B cell (primary cell): ENCODE results near the gene TMEM221. TPM values are rescaled to one million over a fixed set of nuclear protein-coding genes. Genes with fewer than 3 reads are reported as not detected.

Source experiments
- ATAC-seq: fragments of 200-7000 bp; cut with Tn5 transposase; one replicate; pipeline ENCODE4 v1.10.0; 2021; ENCODE audit warnings: low read depth, mild to moderate bottlenecking, moderate number of reproducible peaks, moderate library complexity
- CTCF ChIA-PET: fragments of 350-600 bp; sonication (Branson Sonifier 250); formaldehyde crosslinking; loops from one replicate; lab custom pipeline; 2021; ENCODE audit warnings: antibody characterized with exemption, inconsistent platforms; lab: Charles Lee
- POLR2A ChIA-PET: fragments of 350-600 bp; sonication (Branson Sonifier 250); formaldehyde crosslinking; loops from one replicate; lab custom pipeline; 2021; ENCODE audit warnings: antibody characterized with exemption; lab: Charles Lee
- DNase-seq: peaks from one replicate; pipeline ENCODE4 v3.0.0; 2013
- H2AFZ ChIP-seq: 2 replicates; pipeline ENCODE4 v1.6.1; 2012; ENCODE audit warnings: mild to moderate bottlenecking, low read depth, low read length; ENCODE audit not compliant: insufficient read depth, poor library complexity, severe bottlenecking
- H3K27ac ChIP-seq, 2 donors: 1 replicate in 1 of 2; 2 replicates in 1 of 2; pipeline ENCODE4 v1.5.1; 2012 to 2013; ENCODE audit warnings: low read length in 2 of 2, mild to moderate bottlenecking in 2 of 2, moderate library complexity in 1 of 2
- H3K27me3 ChIP-seq, 4 experiments: fragments of 200-600 bp in 1 of 4; sonication (generic) in 1 of 4; replicated peaks in 1 of 4; 1 replicate in 2 of 4; 2 replicates in 2 of 4; pipeline versions ENCODE4 v1.6.1 to v1.7.0; 2013 to 2016; ENCODE audit warnings: low read length in 3 of 4, mild to moderate bottlenecking in 2 of 4, mixed read lengths in 1 of 4, moderate library complexity in 1 of 4; ENCODE audit not compliant: insufficient read depth in 4 of 4, control insufficient read depth in 3 of 4; ENCODE audit errors: control extremely low read depth in 1 of 4
- H3K36me3 ChIP-seq, 2 experiments: replicated peaks in 1 of 2; 1 replicate in 1 of 2; 2 replicates in 1 of 2; pipeline versions ENCODE4 v1.6.1 to v1.7.1; 2013; ENCODE audit warnings: low read length in 1 of 2; ENCODE audit not compliant: insufficient read depth in 2 of 2, control insufficient read depth in 1 of 2; ENCODE audit errors: control extremely low read depth in 1 of 2, extremely low read depth in 1 of 2
- H3K4me1 ChIP-seq, 2 donors: fragments of 200-600 bp in 1 of 2; sonication (generic) in 1 of 2; 1 replicate in 1 of 2; 2 replicates in 1 of 2; pipeline versions ENCODE4 v1.5.1 to v1.6.1; 2013 to 2017; ENCODE audit warnings: low read length in 2 of 2; ENCODE audit not compliant: control insufficient read depth in 2 of 2, insufficient read depth in 2 of 2
- H3K4me2 ChIP-seq: replicated peaks from 2 replicates; pipeline ENCODE3; 2012; ENCODE audit warnings: mild to moderate bottlenecking, low read depth, low read length; ENCODE audit not compliant: poor library complexity, severe bottlenecking
- H3K4me3 ChIP-seq, 5 experiments: fragments of 200-600 bp in 1 of 5; sonication (generic) in 1 of 5; 1 replicate in 3 of 5; 2 replicates in 2 of 5; pipeline versions ENCODE4 v1.5.1 to v1.7.0; 2011 to 2016; ENCODE audit warnings: low read length in 4 of 5, mild to moderate bottlenecking in 4 of 5, low read depth in 2 of 5, control low read depth in 1 of 5, moderate library complexity in 1 of 5; ENCODE audit not compliant: insufficient read depth in 1 of 5; ENCODE audit errors: control extremely low read depth in 1 of 5, extremely low read depth in 1 of 5
- H3K79me2 ChIP-seq: fragments of 200-600 bp; sonication (generic); one replicate; pipeline ENCODE4 v1.6.0; 2016; ENCODE audit warnings: low read length; ENCODE audit not compliant: control insufficient read depth, insufficient read depth
- H3K9ac ChIP-seq: fragments of 200-600 bp; sonication (generic); 2 replicates; pipeline ENCODE4 v1.6.1; 2017; ENCODE audit warnings: mild to moderate bottlenecking, low read length, moderate library complexity
- H3K9me3 ChIP-seq, 3 donors: one replicate each; pipeline versions ENCODE4 v1.6.1 to v1.7.1; 2013; ENCODE audit warnings: low read length in 2 of 3; ENCODE audit not compliant: control insufficient read depth in 2 of 3, insufficient read depth in 1 of 3; ENCODE audit errors: control extremely low read depth in 1 of 3
- H4K20me1 ChIP-seq: 2 replicates; pipeline ENCODE4 v1.6.0; 2012; ENCODE audit warnings: mild to moderate bottlenecking, low read length; ENCODE audit not compliant: insufficient read depth, control insufficient read depth, poor library complexity, severe bottlenecking
- H3K27ac Mint-ChIP-seq: one replicate; pipeline ENCODE4 v1.8.0; 2021; ENCODE audit warnings: mixed read lengths
- H3K27me3 Mint-ChIP-seq: one replicate; pipeline ENCODE4 v1.8.0; 2021; ENCODE audit warnings: mixed read lengths
- H3K4me1 Mint-ChIP-seq: one replicate; pipeline ENCODE4 v1.8.0; 2021; ENCODE audit warnings: mixed read lengths
- H3K4me3 Mint-ChIP-seq: one replicate; pipeline ENCODE4 v1.8.0; 2021; ENCODE audit warnings: mixed read lengths
- H3K9me3 Mint-ChIP-seq: one replicate; pipeline ENCODE4 v1.8.0; 2022; ENCODE audit warnings: mixed read lengths; ENCODE audit not compliant: insufficient read depth
- EZH2 ChIP-seq: IDR thresholded peaks from 2 replicates; pipeline ENCODE4 v1.6.1; 2012; ENCODE audit warnings: borderline replicate concordance, low read depth, mild to moderate bottlenecking, moderate library complexity, low read length; ENCODE audit not compliant: insufficient read depth, poor library complexity, severe bottlenecking
- WGBS: methylation state at CpG from one replicate; pipeline ENCODE4 v1.1.5; 2013; ENCODE audit warnings: missing lambda C conversion rate; ENCODE audit not compliant: insufficient coverage; 5-methylcytosine and 5-hydroxymethylcytosine counted together
- intact Hi-C: fragments of 100-400 bp; cut with micrococcal nuclease; formaldehyde crosslinking; loops from one replicate; pipeline ENCODE4 v1.10.0; 2022
- polyA plus RNA-seq: library from polyadenylated mRNA; depleted of rRNA; stranded (reverse); fragments of >200 nt; gene quantifications from 2 replicates; pipeline ENCODE4 v1.2.3, GENCODE V29; 2012
- total RNA-seq, 2 donors: library from RNA; stranded (reverse); fragments of 120-200 nt in 1 of 2; gene quantifications; 1 replicate in 1 of 2; 2 replicates in 1 of 2; pipeline versions ENCODE4 v1.2.3 to v1.2.4, GENCODE V29; 2013 to 2022
- TF ChIP-seq, protein P1 (sequence below): fragments of 200-600 bp; IDR thresholded peaks from one replicate; pipeline ENCODE4 v1.8.0; 2022; ENCODE audit warnings: antibody characterized with exemption, mild to moderate bottlenecking

Gene TMEM221
- total and polyA plus RNA-seq, 2 donors (not counting 1 experiment from before 2014, with no cell fraction given): not detected

DNA sequence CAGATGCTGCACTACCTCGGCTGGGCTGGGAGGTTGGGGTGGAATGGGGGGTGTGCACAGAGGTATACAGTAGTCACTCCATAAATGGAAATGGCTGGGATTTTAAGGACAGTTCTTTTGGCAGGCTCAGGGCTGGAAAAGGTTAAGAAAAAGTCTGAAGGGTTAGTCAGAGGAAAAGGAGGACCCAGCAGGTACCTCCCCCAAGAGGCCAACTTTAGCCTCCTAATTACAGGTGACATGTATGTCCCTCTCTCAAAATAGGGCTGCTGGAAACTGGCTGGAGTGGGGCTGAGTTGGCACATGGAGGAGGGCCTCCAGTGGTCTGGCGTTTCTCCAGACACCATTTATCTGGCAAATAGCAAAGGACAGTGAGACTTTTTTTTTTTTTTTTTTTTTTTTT is 55.5 kb downstream of the TMEM221 start:
- no peak overlapping the region for H2AFZ ChIP-seq
- Mint-ChIP-seq H3K27ac (no peak overlapping the region), H3K9me3 (peaks cover 3% of the 10 kb centered on the region), H3K4me3 (peak overlapping the region; percentile 16), H3K4me1 (peaks cover 21% of the 10 kb centered on the region), H3K27me3 (no peaks in the 10 kb centered on the region)
- no peak overlapping the region for H3K27ac ChIP-seq
- H3K36me3 ChIP-seq: peaks cover 0 to 5% of the 10 kb centered on the region in 2 experiments
- ChIA-PET CTCF (no interaction called here), POLR2A (interaction anchor here (0.7 kb wide), 1 partner anchor 65 kb away, joined by 4 read pairs; no protein-coding TSS in a partner anchor)
- no peak overlapping the region for H3K9ac ChIP-seq
- H3K4me1 ChIP-seq: peaks cover 23 to 27% of the 10 kb centered on the region in 2 donors
- peaks cover 0 to 14% (median 0%) of the 10 kb centered on the region in 3 donors for H3K9me3 ChIP-seq
- intact Hi-C loops: no loop called here
- no peak for ATAC-seq
- H3K27me3 ChIP-seq: peaks cover 0 to 19% (median 9%) of the 10 kb centered on the region in 4 experiments
- no peak for DNase-seq
- no peak overlapping the region for H3K4me2 ChIP-seq
- H3K4me3 ChIP-seq: no peak overlapping the region
- WGBS: 86% methylated on average over 1 of the region's 2 CpGs
- H3K79me2 ChIP-seq: no peaks in the 10 kb centered on the region
- H4K20me1 ChIP-seq: no peaks in the 10 kb centered on the region
- TF ChIP-seq EZH2: no peak
- TF ChIP-seq, protein P1, sequence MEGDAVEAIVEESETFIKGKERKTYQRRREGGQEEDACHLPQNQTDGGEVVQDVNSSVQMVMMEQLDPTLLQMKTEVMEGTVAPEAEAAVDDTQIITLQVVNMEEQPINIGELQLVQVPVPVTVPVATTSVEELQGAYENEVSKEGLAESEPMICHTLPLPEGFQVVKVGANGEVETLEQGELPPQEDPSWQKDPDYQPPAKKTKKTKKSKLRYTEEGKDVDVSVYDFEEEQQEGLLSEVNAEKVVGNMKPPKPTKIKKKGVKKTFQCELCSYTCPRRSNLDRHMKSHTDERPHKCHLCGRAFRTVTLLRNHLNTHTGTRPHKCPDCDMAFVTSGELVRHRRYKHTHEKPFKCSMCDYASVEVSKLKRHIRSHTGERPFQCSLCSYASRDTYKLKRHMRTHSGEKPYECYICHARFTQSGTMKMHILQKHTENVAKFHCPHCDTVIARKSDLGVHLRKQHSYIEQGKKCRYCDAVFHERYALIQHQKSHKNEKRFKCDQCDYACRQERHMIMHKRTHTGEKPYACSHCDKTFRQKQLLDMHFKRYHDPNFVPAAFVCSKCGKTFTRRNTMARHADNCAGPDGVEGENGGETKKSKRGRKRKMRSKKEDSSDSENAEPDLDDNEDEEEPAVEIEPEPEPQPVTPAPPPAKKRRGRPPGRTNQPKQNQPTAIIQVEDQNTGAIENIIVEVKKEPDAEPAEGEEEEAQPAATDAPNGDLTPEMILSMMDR: no peak

DNA sequence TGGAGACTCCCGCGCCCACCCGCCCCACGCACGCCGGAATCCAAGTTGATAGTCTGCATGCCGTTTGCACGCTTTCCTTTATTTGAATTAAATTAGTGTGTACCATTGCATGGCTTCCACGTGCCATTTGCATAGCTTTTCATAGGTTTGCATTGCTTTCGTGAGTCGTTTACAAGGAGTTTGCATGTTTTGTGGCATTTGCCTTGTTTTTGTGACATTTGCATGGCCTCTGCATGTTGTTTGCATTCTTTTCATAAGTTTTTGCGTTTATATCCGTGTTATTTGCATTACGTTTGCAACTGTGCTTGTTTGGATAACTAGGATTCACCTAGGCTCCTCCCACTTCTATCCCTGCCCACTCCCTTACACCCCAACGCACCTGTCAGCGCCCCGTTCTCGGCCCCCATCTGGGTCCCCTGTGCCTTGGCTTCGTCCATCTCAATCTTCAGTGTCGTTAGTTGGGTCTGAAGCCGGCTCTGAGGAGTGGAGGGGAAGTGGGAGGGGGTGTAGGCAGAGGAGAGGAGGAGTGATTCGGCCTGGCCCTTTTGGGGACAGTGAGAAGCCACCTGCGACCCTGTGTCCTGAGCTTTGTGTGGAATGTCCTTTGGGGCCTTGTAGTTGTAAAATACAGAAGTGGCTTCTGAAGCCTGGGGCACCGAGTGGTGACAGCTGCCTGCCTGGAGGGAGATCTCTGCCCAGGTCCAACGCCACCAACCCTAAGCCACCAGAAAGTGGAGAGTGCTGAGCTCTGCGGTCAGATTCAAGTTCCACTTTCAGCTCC is 56.9 kb downstream of the TMEM221 start:
- no peaks in the 10 kb centered on the region for H3K79me2 ChIP-seq
- no peaks in the 10 kb centered on the region for H4K20me1 ChIP-seq
- intact Hi-C loops: loop anchor here (1.0 kb wide), 4 partner anchors 14 to 78 kb away; partner anchors contain the start of gene BST2
- peaks cover 0 to 14% (median 0%) of the 10 kb centered on the region in 3 donors for H3K9me3 ChIP-seq
- Mint-ChIP-seq H3K4me1 (peaks cover 21% of the 10 kb centered on the region), H3K4me3 (peak overlapping the region; percentile 91), H3K9me3 (peaks cover 3% of the 10 kb centered on the region), H3K27ac (peak overlapping the region; percentile 37), H3K27me3 (no peaks in the 10 kb centered on the region)
- peak overlapping the region; percentile 11 for H2AFZ ChIP-seq
- no peak for ATAC-seq
- H3K4me1 ChIP-seq: peaks cover 23 to 27% of the 10 kb centered on the region in 2 donors
- no peaks in the 10 kb centered on the region for H3K36me3 ChIP-seq
- peak overlapping the region; percentile 99 for H3K4me2 ChIP-seq
- H3K4me3 ChIP-seq: peak overlapping the region; percentile 28 to 66 (median 45)
- peak overlapping the region; percentile 68 for H3K9ac ChIP-seq
- DNase-seq: no peak
- CTCF ChIA-PET: interaction anchor here (0.6 to 1.6 kb wide), 6 partner anchors 14 to 131 kb away, joined by 3 to 10 read pairs (median 4); partner anchors contain the start of genes ANO8 and BST2
- H3K27ac ChIP-seq: no peak overlapping the region
- TF ChIP-seq, protein P1: peak; percentile 26
- no peak for TF ChIP-seq EZH2
- WGBS: 3% methylated on average over 18 of the region's 26 CpGs
- POLR2A ChIA-PET: interaction anchor here (0.7 to 1.6 kb wide), 2 partner anchors 14 to 20 kb away, joined by 4 read pairs; partner anchors contain the start of gene BST2
- H3K27me3 ChIP-seq: peaks cover 0 to 19% (median 9%) of the 10 kb centered on the region in 4 experiments
